ENCODE results near the gene CCL14. TPM values are rescaled to one million over a fixed set of nuclear protein-coding genes. Genes with fewer than 3 reads are reported as not detected.

The CCL14 gene
- total and polyA plus RNA-seq, 2 of the 13 experiments (the other 11 are each of a cell fraction or from before 2014, with no cell fraction given), result 1.1 to 1.7 TPM

DNA sequence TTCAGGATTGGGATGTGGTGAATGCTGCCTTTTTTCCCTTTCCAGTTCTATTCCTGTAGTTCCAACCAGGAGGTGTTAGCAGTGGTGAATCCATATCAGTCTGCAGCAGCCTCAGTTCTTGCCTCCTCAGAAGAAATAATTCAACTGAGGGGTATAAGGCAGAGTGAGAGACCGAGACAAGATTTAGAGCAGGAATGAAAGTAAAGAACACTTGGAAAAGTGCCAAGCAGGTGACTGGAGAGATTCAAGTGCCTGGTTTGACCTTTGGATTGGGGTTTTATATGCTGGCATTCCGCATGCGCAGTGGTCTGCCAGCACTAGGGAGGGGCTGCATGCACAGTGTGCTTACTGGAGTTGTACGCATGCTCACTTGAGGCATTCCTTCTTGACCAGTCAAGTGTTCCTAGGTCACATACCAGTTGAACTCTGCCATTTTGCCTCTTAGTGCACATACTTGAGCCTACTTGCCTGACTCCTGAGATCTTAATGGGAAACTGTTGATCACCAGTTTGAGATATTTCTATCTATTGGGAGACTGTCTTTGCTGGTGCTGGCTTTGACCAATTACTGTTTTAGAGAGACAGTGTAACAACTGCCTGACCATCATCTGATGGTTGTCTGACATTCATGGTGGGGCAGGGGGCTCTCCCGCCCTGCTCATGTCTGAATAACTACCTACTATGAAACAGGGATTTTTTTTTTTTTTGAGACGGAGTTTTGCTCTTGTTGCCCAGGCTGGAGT is 15.5 kb upstream of the CCL14 start (continued):
- no peak for TF ChIP-seq ZNF776 (CRISPR knock-in tag; IDR thresholded peaks at IDR 0.05)
- TF ChIP-seq, protein P1, sequence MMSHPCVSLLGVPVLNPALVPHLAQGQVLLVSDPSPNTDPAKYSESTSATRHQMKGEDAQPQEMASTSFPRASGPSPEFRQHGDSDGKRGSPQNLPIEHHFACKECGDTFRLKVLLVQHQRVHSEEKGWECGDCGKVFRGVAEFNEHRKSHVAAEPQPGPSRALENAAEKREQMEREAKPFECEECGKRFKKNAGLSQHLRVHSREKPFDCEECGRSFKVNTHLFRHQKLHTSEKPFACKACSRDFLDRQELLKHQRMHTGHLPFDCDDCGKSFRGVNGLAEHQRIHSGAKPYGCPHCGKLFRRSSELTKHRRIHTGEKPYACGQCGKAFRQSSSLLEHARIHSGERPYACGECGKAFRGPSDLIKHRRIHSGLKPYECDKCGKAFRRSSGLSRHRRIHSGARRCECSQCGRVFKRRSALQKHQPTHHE (CRISPR knock-in tag; IDR thresholded peaks at IDR 0.05; ENCODE audit: borderline replicate concordance), result no peak
- TF ChIP-seq KDM2A (CRISPR knock-in tag; IDR thresholded peaks at IDR 0.05; ENCODE audit: borderline replicate concordance, low read depth), result no peak
- no peak for TF ChIP-seq CHD2 (IDR thresholded peaks at IDR 0.05; ENCODE audit: low read depth, low read length)
- peak; percentile 7; the same call in 1 of the 2 replicates for TF ChIP-seq ZFX (CRISPR knock-in tag; IDR thresholded peaks at IDR 0.05; ENCODE audit: low read depth)
- peak; percentile 92 for TF ChIP-seq POLR2AphosphoS5 (IDR thresholded peaks at IDR 0.05; ENCODE audit: low read depth, low read length)
- TF ChIP-seq ZNF891 (CRISPR knock-in tag; IDR thresholded peaks at IDR 0.05), result no peak
- peak; percentile 8 for TF ChIP-seq ELF1 (CRISPR knock-in tag; IDR thresholded peaks at IDR 0.05)
- TF ChIP-seq GATAD2A (CRISPR knock-in tag; IDR thresholded peaks at IDR 0.05), result peak; percentile 49
- no peak for TF ChIP-seq PTBP1 (IDR thresholded peaks at IDR 0.05; ENCODE audit: low read depth, low read length, poor library complexity, severe bottlenecking)
- TF ChIP-seq, protein P2, sequence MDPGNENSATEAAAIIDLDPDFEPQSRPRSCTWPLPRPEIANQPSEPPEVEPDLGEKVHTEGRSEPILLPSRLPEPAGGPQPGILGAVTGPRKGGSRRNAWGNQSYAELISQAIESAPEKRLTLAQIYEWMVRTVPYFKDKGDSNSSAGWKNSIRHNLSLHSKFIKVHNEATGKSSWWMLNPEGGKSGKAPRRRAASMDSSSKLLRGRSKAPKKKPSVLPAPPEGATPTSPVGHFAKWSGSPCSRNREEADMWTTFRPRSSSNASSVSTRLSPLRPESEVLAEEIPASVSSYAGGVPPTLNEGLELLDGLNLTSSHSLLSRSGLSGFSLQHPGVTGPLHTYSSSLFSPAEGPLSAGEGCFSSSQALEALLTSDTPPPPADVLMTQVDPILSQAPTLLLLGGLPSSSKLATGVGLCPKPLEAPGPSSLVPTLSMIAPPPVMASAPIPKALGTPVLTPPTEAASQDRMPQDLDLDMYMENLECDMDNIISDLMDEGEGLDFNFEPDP (CRISPR knock-in tag; conservative IDR thresholded peaks at IDR 0.05), result no peak
- TF ChIP-seq, protein P3, sequence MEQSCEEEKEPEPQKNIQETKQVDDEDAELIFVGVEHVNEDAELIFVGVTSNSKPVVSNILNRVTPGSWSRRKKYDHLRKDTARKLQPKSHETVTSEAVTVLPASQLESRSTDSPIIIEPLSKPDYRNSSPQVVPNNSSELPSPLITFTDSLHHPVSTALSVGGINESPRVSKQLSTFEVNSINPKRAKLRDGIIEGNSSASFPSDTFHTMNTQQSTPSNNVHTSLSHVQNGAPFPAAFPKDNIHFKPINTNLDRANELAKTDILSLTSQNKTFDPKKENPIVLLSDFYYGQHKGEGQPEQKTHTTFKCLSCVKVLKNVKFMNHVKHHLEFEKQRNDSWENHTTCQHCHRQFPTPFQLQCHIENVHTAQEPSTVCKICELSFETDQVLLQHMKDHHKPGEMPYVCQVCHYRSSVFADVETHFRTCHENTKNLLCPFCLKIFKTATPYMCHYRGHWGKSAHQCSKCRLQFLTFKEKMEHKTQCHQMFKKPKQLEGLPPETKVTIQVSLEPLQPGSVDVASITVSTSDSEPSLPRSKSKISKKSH (CRISPR knock-in tag; IDR thresholded peaks at IDR 0.05; ENCODE audit: borderline replicate concordance), result no peak
- no peak for TF ChIP-seq ZNF207 (IDR thresholded peaks at IDR 0.05; ENCODE audit: borderline replicate concordance)
- TF ChIP-seq ZNF282 (IDR thresholded peaks at IDR 0.05; ENCODE audit: partially characterized antibody), result no peak
- no peak for TF ChIP-seq NPAS2 (CRISPR knock-in tag; IDR thresholded peaks at IDR 0.05; ENCODE audit: borderline replicate concordance)
- TF ChIP-seq, protein P4, sequence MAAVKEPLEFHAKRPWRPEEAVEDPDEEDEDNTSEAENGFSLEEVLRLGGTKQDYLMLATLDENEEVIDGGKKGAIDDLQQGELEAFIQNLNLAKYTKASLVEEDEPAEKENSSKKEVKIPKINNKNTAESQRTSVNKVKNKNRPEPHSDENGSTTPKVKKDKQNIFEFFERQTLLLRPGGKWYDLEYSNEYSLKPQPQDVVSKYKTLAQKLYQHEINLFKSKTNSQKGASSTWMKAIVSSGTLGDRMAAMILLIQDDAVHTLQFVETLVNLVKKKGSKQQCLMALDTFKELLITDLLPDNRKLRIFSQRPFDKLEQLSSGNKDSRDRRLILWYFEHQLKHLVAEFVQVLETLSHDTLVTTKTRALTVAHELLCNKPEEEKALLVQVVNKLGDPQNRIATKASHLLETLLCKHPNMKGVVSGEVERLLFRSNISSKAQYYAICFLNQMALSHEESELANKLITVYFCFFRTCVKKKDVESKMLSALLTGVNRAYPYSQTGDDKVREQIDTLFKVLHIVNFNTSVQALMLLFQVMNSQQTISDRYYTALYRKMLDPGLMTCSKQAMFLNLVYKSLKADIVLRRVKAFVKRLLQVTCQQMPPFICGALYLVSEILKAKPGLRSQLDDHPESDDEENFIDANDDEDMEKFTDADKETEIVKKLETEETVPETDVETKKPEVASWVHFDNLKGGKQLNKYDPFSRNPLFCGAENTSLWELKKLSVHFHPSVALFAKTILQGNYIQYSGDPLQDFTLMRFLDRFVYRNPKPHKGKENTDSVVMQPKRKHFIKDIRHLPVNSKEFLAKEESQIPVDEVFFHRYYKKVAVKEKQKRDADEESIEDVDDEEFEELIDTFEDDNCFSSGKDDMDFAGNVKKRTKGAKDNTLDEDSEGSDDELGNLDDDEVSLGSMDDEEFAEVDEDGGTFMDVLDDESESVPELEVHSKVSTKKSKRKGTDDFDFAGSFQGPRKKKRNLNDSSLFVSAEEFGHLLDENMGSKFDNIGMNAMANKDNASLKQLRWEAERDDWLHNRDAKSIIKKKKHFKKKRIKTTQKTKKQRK (IDR thresholded peaks at IDR 0.05; ENCODE audit: low read length), result no peak
- peak; percentile 80 to 92 for TF ChIP-seq POLR2A (IDR thresholded peaks at IDR 0.05; ENCODE audit: insufficient read depth in 1 of 2, low read depth in 2 of 2, low read length in 2 of 2)
- TF ChIP-seq, protein P5, sequence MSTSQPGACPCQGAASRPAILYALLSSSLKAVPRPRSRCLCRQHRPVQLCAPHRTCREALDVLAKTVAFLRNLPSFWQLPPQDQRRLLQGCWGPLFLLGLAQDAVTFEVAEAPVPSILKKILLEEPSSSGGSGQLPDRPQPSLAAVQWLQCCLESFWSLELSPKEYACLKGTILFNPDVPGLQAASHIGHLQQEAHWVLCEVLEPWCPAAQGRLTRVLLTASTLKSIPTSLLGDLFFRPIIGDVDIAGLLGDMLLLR (CRISPR knock-in tag; IDR thresholded peaks at IDR 0.05), result no peak
- TF ChIP-seq, protein P6, sequence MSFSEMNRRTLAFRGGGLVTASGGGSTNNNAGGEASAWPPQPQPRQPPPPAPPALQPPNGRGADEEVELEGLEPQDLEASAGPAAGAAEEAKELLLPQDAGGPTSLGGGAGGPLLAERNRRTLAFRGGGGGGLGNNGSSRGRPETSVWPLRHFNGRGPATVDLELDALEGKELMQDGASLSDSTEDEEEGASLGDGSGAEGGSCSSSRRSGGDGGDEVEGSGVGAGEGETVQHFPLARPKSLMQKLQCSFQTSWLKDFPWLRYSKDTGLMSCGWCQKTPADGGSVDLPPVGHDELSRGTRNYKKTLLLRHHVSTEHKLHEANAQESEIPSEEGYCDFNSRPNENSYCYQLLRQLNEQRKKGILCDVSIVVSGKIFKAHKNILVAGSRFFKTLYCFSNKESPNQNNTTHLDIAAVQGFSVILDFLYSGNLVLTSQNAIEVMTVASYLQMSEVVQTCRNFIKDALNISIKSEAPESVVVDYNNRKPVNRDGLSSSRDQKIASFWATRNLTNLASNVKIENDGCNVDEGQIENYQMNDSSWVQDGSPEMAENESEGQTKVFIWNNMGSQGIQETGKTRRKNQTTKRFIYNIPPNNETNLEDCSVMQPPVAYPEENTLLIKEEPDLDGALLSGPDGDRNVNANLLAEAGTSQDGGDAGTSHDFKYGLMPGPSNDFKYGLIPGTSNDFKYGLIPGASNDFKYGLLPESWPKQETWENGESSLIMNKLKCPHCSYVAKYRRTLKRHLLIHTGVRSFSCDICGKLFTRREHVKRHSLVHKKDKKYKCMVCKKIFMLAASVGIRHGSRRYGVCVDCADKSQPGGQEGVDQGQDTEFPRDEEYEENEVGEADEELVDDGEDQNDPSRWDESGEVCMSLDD (CRISPR knock-in tag; IDR thresholded peaks at IDR 0.05; ENCODE audit: borderline replicate concordance), result no peak
